A549 treated with DMSO at 1 μM for 4 hours (cell line): ENCODE results near the gene PNISR. TPM values are rescaled to one million over a fixed set of nuclear protein-coding genes. Genes with fewer than 3 reads are reported as not detected.

ENCODE experiments used
- total RNA-seq: library from RNA; stranded (reverse); fragments of 200-300 nt; extraction: Qiagen RNA extraction; gene quantifications from 5 replicates; pipeline ENCODE4 v1.2.3, GENCODE V29; 2022; ENCODE audit warnings: low read depth

The PNISR gene
- 25.0 to 32.0 TPM (median 29.7 TPM) in 5 replicates for total RNA-seq

GRCh38 chr6:99424761-99425646 is at the start of gene PNISR:
Gene PNISR (minus strand): TSS chr6:99425308. CDS start chr6:99414659, 10,649 bp downstream.

GRCh38 chr6:99393698-99394531 is 31.2 kb downstream of the PNISR start, which contains the start of gene COQ3:
Gene COQ3 (minus strand): TSS chr6:99394195. CDS start chr6:99394179, 16 bp downstream.

GRCh38 chr6:99349171-99350141 is 75.7 kb downstream of the PNISR start, which contains the start of gene FAXC:
Gene FAXC (minus strand): TSS chr6:99349674. CDS start chr6:99349372, 302 bp downstream.

Other genes starting within 250 kb of the PNISR start
- gene FAXC, start 75.6 kb downstream of the PNISR start, total RNA-seq: 6.3 to 8.8 TPM (median 6.8 TPM) in 5 replicates
- 9.8 to 12.4 TPM (median 10.9 TPM) in 5 replicates for gene COQ3, start 31.1 kb downstream of the PNISR start, total RNA-seq
- 4.2 to 6.7 TPM (median 5.7 TPM) in 5 replicates for gene USP45, start 90.1 kb upstream of the PNISR start, total RNA-seq
- 28.2 to 37.1 TPM (median 35.6 TPM) in 5 replicates for gene CCNC, start 143.4 kb upstream of the PNISR start, total RNA-seq
- 0.83 to 1.2 TPM (median 0.93 TPM) in 5 replicates for gene PRDM13, start 181.5 kb upstream of the PNISR start, total RNA-seq